Stimulated activated CD8-positive, alpha-beta memory T cell treated with anti-CD3 and anti-CD28 coated beads, Interleukin-7, amount 100 ng/mL, for 24 hours (primary cell): ENCODE measurements around the gene ARHGAP6.

ENCODE experiments used
- DNase-seq: peaks from one replicate; pipeline ENCODE4 v3.0.0-alpha.2; 2020; ENCODE audit warnings: low read depth

Gene ARHGAP6

DNA sequence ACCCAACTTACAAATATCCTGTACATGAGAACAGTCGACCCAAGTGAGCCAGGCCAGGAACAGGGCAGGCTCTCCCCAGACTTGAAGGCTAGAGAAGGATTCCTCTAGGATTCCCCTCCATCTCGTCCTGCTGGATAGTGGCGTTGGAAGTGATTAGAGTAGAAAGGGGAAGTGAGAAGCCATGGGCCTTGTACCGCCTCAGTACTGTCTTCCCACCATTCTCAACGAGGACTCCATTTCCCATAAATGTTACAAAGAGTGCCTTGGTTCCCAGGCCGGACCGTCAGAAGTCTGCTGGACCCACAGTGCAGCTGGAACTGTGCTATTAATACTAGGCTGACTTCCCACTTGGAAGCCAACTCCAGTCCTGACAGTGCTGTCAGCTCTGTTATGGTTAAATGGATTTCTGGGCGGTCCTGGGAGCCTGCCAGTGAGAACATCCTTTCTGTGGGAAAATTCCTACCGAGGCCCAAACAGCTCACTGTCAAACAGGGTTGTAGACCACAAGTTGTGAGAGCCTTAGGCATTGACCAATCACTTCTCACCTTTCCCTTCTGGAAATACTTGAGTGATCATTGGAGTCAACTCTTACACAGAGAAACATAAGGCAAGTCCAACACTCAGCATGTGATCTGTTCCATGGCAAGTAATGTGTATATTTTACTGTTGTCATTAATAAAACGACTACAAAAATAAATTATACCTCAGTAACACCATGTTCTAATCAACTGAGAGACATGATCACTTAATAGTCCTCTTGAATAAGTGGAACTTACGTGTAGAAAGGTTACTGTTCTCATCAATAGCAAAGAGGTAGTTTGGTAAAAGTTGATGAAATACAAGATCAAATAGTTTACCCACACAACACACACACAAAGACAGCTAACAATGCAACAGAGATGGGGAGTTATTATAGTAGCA is 314.1 kb downstream of the ARHGAP6 start:
- DNase-seq: no peak

DNA sequence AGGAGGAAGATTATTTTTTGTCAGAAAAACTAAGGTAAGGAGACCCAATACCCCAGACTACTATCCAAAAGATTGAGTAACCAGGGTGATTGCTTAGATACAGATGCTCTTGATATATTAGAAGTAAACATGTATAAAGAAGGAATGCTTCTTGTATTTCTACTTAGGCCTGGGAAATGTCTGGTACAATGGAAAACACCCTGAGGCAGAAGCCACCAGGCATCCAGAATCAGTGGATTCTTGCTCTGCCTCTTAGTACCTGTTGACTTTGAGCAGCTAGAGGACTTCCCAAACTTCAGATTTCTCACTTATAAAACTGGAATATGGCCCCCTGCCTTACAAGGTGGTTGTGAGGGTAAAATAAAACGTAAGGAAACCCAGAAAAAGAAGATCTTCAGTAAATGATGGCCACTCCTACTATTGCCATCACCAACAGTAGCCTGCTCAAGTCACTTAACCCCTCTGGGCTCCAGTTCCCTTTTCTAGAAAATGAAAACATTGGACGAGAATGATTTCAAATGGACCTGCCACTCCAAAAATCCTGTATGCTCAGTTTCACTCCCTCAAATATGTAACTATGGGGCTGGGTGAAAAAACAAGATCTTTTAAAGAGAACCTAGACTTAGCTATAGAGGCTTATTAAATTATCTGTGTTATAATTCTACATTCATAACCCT is 315.9 kb downstream of the ARHGAP6 start:
- DNase-seq: no peak

DNA sequence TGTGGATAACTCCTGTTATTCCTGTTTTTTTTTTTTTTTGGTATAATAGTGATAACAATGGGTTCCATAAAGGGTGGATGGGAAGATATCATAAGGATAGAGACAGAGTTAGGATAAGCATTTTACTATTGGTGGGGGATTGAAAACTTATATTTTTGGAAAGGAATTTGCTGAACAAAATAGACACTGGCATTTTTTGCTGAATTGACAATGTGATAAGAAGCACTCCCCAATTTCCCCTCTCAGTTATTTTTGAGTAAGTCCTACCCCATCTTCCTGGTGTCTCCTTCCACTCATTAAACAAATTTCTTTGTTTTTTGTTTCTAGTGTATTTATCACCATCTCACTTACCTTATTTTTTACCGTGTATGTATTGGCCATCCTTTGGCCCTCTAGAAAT is 316.7 kb downstream of the ARHGAP6 start:
- no peak for DNase-seq

DNA sequence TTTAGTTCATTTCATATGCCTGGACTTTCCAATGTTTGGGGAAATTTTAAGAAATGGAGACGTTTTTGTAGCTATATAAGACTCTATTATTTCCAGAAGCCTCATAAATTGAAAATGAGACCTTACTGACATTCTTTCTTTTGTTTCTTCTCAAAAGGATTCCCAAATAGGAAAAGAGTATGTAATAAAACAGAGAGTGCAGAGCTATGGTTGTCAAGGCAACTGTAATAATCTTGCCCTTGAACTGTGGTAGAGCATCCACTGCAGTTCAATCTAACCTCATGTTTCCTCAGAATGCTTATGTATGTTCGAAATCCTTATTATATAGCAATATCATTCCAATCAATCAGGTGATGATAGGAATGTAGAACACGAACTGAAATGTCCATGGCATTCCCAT is 318.4 kb downstream of the ARHGAP6 start:
- no peak for DNase-seq

DNA sequence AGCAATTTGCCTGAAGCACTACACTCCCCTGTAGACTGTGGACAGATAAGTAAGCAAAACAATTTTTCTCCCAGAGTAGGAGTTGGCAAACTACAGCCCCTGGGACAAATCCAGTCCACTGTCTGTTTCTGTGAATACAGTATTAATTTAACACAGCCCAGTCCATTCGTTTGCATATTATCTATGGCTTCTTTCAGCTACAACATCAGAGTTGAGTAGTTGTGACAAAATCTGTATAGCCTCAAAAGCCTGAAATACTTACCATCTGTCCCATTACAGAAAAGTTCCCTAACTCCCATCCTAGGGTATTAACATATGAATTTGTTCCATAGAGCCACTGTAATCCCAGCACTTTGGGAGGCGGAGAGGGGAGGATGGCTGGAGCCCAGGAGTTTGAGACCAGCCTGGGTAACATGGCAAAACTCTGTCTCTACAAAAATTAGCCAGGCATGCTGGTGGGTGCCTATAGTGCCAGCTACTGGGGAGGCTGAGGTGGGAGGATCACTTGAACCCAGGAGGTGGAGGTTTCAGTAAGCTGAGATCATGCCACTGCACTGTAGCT is 319.5 kb downstream of the ARHGAP6 start:
- DNase-seq: no peak

DNA sequence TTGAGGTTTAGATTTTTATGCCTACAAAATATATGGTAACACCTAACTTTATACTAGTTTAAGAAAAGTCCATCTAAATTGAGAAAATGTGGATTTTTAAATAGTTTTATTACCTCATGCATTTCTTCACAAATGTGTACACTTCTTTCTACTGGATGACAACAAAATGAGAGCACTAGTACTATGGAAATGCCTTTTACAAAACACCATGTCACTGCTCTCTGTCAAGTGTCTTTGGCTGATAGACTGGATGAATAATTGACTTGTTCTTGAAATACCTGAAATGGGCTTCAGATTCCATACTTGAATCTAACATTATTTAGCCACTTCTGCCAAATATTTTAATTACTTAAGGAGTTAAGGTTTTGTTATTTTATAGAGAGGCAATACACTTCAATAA is 323.0 kb downstream of the ARHGAP6 start:
- DNase-seq: no peak

DNA sequence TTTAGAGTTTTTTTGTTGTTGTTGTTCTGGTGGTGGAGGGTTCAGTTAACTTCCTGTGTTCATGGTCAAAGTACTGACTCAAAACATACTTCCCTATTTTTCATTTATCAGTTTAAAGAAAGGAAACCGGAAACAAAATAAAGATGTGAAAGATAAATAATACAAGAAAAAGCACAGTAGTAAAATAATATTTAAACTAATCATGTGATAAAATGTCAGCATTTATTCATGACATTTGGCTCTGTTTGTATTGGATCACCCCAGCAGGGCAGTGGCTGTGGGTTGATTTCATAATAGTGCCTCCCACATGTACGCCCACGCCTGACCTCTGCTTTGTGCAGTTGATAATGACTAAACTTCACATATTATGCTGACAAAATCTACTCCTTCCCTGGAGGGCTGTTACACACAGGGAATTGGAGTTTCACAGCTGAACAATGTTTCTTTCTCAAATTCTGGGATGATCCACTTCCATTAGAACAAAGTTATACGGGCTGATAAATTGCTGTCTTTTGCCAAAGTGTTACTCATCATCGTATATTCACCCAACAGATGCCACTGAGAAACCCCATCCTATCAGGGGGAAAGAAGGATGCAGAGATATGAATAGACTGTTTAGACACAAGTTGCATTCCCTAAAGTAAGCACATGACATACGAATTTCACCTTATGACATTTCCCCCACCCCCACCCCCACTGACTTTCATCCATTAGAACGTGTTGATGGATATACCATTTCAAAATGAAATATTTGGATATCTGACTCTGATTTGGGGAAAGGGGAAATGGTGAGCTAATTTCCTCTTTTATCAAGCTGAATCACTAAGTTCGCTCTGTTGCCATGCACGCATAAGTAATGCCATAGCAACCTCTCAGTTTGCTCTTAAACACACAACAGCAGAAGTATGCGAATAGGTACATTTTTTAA is 324.2 kb downstream of the ARHGAP6 start:
- DNase-seq: no peak

DNA sequence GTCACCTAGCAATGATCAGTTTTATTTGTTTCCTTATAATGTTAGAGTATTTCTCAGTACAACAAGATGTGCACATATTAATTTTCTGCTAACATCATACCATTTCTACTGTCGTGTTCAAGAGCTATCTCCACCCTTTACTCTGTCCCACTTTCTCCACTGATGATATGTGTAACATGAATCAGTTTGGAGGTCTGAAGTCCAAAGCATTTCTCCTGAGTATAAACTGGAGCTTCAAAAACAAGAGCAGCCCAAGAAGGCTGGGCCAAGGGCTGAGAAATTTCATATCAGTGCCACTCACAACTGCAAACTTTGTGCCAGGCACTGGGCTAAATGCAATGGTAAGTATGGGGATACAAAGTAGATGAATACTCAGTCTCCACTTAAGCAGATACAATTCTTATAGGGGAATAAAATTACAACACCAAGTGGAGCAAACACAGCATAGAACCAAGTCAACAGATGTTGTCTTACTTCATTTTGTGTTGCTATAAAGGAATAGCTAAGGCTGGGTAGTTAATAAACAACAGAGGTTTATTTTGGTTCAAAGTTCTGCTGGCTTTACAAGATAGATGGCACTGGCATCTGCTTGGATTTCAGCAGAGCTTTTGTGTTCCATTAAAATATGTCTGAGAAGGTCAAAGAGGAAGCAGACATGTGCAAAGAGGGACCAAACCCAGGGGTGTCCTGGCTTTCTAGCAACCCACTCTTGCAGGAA is 328.3 kb downstream of the ARHGAP6 start:
- no peak for DNase-seq

DNA sequence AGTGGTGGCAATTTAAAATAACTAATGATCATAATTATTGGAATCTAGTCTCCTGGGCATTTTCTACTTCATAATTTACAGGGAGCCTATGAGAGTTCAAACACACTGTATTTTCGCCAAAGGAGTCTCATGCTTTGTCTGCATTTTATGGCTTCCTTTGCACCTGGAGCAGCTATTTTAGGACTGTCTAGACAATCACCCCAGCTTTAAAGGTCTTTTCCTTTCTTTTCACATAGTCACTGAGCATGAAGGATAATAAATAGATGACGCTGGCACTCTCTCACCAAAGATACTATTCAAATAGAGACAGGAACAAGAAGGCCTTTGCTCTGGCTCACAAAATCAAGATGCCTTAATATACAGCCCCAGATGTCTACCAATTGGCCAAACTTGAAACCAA is 329.5 kb downstream of the ARHGAP6 start:
- DNase-seq: no peak

DNA sequence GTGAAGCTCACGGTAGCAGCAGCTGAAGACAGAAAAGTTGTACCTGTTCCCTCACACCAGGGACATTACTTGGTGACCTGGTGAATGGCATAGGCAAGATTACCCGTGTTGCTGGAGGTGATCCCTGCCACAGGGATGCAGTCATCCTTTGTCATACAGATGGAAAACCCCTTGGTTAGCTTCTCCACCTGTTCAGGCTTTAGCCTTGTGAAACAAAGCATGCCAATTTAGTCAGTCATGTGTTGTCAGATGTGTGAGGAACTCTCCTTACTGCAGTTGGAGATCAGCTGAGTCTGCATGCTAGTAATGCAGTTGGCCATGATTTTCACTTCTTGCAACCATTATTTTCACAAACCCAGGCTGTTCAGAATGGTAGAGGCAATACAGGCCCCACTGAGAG is 331.6 kb downstream of the ARHGAP6 start:
- no peak for DNase-seq

DNA sequence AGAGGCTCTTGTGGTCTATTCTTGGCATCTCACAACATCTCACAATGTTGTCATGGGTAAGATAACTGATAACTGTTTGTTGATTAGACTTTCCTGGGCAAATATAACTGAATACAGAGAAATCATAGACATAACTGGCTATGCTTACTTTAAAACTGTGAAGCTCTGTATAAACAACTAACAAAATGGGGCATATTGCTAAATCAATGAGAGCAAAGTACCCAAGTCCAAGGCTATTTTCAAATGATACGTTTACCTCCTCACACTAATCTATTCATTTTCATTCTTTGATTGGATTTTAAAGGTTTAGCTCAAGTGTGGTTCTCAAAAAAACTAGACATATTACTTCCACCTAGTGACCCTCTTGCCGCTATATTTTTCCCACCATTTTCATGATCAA is 333.9 kb downstream of the ARHGAP6 start:
- DNase-seq: no peak

DNA sequence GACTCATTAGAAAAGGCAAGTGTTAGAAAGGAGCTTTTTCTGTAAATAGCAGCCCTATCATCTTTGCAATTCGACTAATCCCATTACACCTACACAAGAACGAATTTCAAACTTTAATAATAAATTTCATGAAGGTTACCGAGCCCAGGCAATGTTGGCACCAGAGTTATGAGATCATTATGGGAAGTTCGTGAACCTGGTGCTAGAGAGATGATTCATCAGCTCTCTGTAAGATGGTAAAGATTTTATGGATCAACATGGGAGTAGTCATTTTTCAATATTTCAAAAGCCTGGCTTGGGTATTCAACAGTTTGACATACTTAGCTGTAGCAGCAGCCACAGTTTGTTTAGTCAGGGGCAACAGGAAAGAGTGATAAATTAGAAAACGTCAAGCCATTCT is 336.7 kb downstream of the ARHGAP6 start:
- no peak for DNase-seq

DNA sequence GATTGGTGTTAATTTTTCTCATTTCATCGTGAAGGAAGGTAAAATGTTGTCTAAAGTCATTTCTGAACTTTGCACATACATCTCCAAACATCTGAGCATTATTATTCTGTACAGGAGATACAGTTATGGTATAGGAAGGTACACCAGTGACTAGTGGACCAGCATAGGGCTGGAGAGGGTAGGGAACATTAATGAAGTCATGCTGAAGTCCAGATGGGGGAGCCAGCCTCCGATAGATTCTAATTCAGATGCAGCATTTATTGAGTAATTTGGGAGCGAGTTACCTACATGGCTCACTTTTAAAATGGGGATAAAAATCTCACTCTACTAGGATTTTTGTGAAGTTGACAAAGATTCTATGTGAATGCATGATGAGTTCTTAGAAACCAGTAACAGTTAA is 337.6 kb downstream of the ARHGAP6 start:
- no peak for DNase-seq

DNA sequence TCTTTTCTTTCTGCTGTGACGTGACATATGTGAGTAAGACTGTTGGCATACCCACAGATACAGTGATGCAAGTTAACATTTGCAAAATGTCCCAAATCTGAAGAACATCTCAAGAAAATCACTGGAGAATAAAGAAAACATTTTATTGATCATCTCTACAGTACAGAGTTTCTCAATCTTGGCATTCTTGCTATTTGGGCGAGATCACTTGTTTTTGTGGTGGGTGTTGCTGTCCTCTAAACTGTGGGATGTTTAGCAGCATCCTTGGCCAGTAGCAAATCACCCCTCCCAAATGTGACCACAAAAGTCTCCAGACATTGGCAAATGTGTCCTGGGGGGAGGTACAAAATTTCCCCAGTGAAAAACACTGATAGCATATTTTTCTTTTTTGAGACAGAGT is 343.7 kb downstream of the ARHGAP6 start:
- DNase-seq: no peak

DNA sequence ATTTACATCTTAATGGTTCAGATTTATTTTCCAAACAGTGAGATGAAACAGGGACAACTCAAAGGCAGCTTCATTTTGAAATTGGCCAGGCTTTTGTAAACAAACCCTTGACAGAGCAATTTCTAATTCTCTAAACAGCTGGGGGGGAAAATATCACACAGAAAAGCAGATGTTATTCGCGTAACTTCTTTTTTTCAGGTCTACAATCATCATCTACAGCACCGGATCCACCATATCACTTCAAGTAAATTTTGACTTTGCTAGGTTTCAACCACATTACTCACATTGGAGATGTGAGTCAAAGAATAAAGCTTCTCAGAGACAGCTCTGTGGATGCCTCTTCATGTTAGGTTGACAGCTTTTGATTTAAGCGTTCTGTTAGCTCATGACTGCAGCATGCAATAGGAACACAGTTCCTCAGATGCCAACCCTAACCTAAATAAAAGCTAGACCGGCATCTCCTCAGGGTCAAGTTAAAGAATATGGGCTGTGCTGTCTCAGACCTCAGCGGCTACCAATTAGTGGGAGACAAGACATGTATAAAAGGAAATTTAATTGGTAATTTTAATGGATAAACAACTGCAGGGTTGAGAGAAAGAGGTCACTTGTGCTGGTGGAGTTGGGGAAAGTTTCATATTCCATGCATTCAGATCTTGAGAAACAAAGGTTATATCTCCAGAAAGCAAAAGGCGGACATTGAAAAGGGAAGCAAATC is 345.8 kb downstream of the ARHGAP6 start:
- no peak for DNase-seq

DNA sequence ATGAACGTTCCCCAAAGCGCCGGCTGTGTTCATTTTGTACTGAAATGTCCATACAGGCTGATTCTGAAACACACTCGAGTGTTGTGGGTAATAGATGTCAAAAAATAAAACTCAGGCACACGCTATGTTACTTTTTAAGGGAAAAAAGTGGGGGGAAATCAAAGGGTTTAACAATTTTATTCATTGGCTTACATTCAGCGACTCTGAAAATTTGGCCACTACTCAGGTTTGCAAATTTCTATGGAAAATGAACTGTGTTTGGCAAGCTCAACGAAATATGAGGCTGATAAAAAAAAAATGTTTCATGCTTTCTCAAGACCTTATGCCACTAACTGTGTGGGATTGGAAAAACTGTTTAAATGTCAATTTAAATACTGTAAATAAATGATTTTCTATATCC is 354.0 kb downstream of the ARHGAP6 start:
- DNase-seq: no peak

DNA sequence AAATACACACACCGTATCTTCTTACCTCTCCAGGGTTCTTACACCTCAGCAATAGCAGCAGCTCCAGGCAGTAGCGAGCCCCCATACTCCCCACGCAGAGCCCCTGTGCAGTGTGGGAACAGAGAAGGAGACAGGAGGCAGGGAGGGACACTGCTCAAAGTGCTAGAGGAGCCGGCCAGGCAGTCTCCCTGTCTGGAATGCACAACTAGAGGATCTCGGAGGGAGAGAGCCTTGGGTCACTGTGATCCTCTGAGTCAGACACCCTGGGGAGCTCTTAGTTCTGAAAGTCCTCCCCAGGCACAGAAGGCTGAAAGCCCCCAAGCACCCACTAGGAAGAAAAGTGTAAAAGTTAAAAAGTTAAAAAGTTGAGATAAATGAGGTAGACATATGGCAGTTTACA is 356.5 kb downstream of the ARHGAP6 start:
- DNase-seq: no peak

DNA sequence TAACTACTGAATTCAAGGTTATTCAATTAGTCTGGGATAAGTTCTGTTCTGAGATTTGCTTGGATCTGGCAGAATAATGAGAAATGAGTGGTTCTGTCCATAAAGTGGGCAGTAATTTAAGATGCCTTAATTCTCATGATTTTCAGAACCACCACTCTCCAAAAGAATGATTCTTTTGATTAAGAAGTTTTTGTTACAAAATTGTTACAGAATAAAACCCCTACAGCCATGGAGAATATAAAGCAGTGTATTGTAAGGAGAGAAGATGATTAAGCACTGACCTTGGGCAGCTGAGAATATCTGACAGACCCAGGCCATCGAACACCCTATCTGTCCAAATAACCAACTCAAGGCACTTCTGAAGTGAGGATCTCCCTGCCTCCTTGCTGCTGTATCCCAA is 360.1 kb downstream of the ARHGAP6 start:
- DNase-seq: no peak

DNA sequence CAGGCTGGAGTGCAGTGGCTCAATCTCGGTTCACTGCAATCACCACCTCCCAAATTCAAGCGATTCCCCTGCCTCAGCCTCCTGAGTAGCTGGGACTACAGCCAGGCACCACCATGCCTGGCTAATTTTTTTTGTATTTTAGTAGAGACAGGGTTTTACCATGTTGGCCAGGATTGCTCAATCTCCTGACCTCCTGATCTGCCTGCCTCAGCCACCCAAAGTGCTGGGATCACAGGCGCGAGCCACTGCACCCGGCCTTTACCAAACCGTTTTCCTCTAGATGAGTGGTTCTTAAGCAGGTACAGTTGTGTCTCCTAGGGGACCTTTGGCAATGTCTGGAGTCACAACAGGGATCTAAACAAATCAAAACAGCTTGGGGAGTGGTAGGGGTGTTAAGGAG is 360.9 kb downstream of the ARHGAP6 start:
- DNase-seq: no peak

DNA sequence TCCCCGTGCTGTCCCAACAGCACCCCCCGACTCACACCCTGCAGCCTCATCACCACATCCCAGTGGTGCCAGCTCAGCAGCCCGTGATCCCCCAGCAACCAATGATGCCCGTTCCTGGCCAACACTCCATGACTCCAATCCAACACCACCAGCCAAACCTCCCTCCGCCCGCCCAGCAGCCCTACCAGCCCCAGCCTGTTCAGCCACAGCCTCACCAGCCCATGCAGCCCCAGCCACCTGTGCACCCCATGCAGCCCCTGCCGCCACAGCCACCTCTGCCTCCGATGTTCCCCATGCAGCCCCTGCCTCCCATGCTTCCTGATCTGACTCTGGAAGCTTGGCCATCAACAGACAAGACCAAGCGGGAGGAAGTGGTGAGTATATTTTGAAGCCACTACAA is 367.1 kb downstream of the ARHGAP6 start:
- no peak for DNase-seq

DNA sequence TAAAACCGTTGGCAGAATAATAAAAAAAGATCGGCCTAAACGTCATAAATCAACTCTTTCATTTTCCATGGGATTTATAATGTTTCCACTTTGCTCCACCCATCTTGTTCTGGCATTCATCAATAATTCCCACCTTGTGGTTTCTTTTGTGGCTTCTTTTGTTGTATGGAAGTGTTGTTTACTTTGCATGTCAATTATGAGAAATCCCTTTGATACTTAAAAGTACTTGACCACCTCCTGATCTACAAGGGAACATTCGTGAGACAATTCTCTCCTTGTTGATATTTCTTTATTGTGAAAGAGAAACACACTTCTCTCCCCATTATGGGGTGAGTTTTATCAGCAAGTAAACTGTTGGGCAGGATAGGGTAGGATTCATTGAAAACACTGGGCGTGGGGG is 369.7 kb downstream of the ARHGAP6 start:
- DNase-seq: no peak
